Panc1 (cell line): ENCODE data around the gene ENAH.

Source experiments
- SIN3A ChIP-seq: IDR thresholded peaks from 2 replicates; pipeline ENCODE4 v1.6.1; 2012; ENCODE audit warnings: low read depth, mild to moderate bottlenecking, low read length, moderate library complexity, borderline replicate concordance; ENCODE audit not compliant: insufficient read depth
- TF ChIP-seq, protein P1 (sequence below): fragments of 450-650 bp; IDR thresholded peaks from 2 replicates; pipeline ENCODE4 v1.5.1; 2017; ENCODE audit warnings: mild to moderate bottlenecking

DNA sequence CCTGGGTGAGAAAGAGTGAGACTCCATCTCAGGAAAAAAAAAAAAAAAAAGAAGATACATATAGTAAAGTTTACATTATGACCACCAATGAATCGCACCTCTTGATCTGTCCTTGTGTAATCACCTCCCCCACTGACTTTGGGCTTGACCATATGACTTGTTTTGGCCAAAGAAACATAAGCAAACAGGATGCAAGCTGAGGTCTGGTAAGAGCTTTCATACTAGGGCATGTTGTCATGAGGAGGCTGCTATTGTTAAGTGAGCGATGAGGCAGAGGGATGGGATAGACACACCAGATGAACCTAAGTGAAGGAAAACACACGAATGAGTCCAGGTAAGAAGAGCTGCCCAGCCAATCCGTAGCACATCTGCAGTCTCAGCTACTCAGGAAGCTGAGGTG is 10.7 kb downstream of the ENAH start:
- TF ChIP-seq, protein P1, sequence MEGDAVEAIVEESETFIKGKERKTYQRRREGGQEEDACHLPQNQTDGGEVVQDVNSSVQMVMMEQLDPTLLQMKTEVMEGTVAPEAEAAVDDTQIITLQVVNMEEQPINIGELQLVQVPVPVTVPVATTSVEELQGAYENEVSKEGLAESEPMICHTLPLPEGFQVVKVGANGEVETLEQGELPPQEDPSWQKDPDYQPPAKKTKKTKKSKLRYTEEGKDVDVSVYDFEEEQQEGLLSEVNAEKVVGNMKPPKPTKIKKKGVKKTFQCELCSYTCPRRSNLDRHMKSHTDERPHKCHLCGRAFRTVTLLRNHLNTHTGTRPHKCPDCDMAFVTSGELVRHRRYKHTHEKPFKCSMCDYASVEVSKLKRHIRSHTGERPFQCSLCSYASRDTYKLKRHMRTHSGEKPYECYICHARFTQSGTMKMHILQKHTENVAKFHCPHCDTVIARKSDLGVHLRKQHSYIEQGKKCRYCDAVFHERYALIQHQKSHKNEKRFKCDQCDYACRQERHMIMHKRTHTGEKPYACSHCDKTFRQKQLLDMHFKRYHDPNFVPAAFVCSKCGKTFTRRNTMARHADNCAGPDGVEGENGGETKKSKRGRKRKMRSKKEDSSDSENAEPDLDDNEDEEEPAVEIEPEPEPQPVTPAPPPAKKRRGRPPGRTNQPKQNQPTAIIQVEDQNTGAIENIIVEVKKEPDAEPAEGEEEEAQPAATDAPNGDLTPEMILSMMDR, result no peak
- TF ChIP-seq SIN3A, result no peak
